IMR-90 (cell line): Measurements from ENCODE around the gene TULP4. TPM values are rescaled to one million over a fixed set of nuclear protein-coding genes. Genes with fewer than 3 reads are reported as not detected.

Experiments used
- ATAC-seq: fragments of 200-7000 bp; cut with Tn5 transposase; 2 replicates; pipeline ENCODE4 v1.9.1; 2020; ENCODE audit warnings: low read depth, mild to moderate bottlenecking, moderate library complexity
- BruUV-seq: library from RNA; stranded (reverse); fragments of 400-500 nt; replicated peaks from 2 replicates; lab custom pipeline; 2021; lab: Mats Ljungman, UMichigan
- CTCF ChIA-PET: fragments of 300-600 bp; formaldehyde crosslinking; extraction: SDS; loops from one replicate; lab custom pipeline; 2021; ENCODE audit warnings: antibody characterized with exemption; lab: Yijun Ruan, JAX
- POLR2A ChIA-PET: fragments of 300-600 bp; sonication (Branson Sonifier 250); formaldehyde crosslinking; loops from one replicate; lab custom pipeline; 2022; ENCODE audit warnings: antibody characterized with exemption; ENCODE audit not compliant: unreplicated experiment; lab: Charles Lee
- DNase-seq: peaks from one replicate; pipeline ENCODE4 v3.0.0; 2013
- H2AFZ ChIP-seq: replicated peaks from 2 replicates; pipeline ENCODE3; 2013; ENCODE audit warnings: low read length, mild to moderate bottlenecking; ENCODE audit not compliant: poor library complexity
- H2AK5ac ChIP-seq: 2 replicates; pipeline ENCODE4 v1.6.1; 2013; ENCODE audit warnings: low read depth, low read length, inconsistent platforms
- H2AK9ac ChIP-seq: replicated peaks from 2 replicates; pipeline ENCODE3; 2013; ENCODE audit warnings: mild to moderate bottlenecking, low read depth, low read length, moderate library complexity; ENCODE audit not compliant: poor library complexity
- H2BK120ac ChIP-seq: 2 replicates; pipeline ENCODE4 v1.6.1; 2013; ENCODE audit warnings: low read depth, low read length, inconsistent platforms
- H2BK15ac ChIP-seq: 3 replicates; pipeline ENCODE4 v1.6.1; 2013; ENCODE audit warnings: low read depth, low read length, inconsistent platforms
- H2BK20ac ChIP-seq: 2 replicates; pipeline ENCODE4 v1.6.1; 2013; ENCODE audit warnings: low read depth, mild to moderate bottlenecking, inconsistent platforms, low read length, moderate library complexity
- H2BK5ac ChIP-seq: 2 replicates; pipeline ENCODE4 v1.6.1; 2013; ENCODE audit warnings: mild to moderate bottlenecking, low read depth, low read length, inconsistent platforms; ENCODE audit not compliant: poor library complexity, severe bottlenecking
- H3K14ac ChIP-seq: replicated peaks from 2 replicates; pipeline ENCODE4 v1.6.1; 2013; ENCODE audit warnings: low read depth, low read length, inconsistent platforms
- H3K18ac ChIP-seq: 2 replicates; pipeline ENCODE4 v1.6.1; 2013; ENCODE audit warnings: low read depth, low read length, control low read depth
- H3K23ac ChIP-seq: 2 replicates; pipeline ENCODE4 v1.6.1; 2013; ENCODE audit warnings: low read depth, low read length, inconsistent platforms
- H3K27ac ChIP-seq: 2 replicates; pipeline ENCODE4 v1.5.1; 2013; ENCODE audit warnings: mild to moderate bottlenecking, control low read depth, low read length; ENCODE audit not compliant: insufficient read depth
- H3K27me3 ChIP-seq: 2 replicates; pipeline ENCODE4 v1.6.1; 2013; ENCODE audit warnings: low read length; ENCODE audit not compliant: control insufficient read depth, insufficient read depth
- H3K36me3 ChIP-seq: 2 replicates; pipeline ENCODE4 v1.6.1; 2013; ENCODE audit warnings: low read length, mixed read lengths; ENCODE audit not compliant: control insufficient read depth, insufficient read depth
- H3K4ac ChIP-seq: 2 replicates; pipeline ENCODE4 v1.6.1; 2013; ENCODE audit warnings: low read depth, low read length, inconsistent platforms
- H3K4me1 ChIP-seq: 2 replicates; pipeline ENCODE4 v1.6.1; 2013; ENCODE audit warnings: low read length, mixed read lengths; ENCODE audit not compliant: control insufficient read depth, insufficient read depth
- H3K4me2 ChIP-seq: 2 replicates; pipeline ENCODE4 v1.6.1; 2013; ENCODE audit warnings: low read depth, mild to moderate bottlenecking, control low read depth, low read length, moderate library complexity
- H3K4me3 ChIP-seq: 2 replicates; pipeline ENCODE4 v1.5.1; 2013; ENCODE audit warnings: low read depth, mild to moderate bottlenecking, control low read depth, low read length, moderate library complexity; ENCODE audit not compliant: insufficient read depth
- H3K56ac ChIP-seq: 2 replicates; pipeline ENCODE4 v1.6.1; 2013; ENCODE audit warnings: low read length, inconsistent platforms; ENCODE audit not compliant: insufficient read depth; ENCODE audit errors: extremely low read depth
- H3K79me1 ChIP-seq, 2 experiments: 2 replicates each; pipeline ENCODE4 v1.6.1; 2013; ENCODE audit warnings: low read length in 2 of 2, inconsistent platforms in 1 of 2, low read depth in 1 of 2
- H3K9ac ChIP-seq: 2 replicates; pipeline ENCODE4 v1.6.1; 2013; ENCODE audit warnings: low read depth, low read length, control low read depth
- H3K9me1 ChIP-seq: 2 replicates; pipeline ENCODE4 v1.6.1; 2013; ENCODE audit warnings: low read length, inconsistent platforms; ENCODE audit not compliant: insufficient read depth
- H3K9me3 ChIP-seq: 2 replicates; pipeline ENCODE4 v1.6.1; 2013; ENCODE audit warnings: low read length; ENCODE audit not compliant: control insufficient read depth, insufficient read depth
- H4K20me1 ChIP-seq: 2 replicates; pipeline ENCODE4 v1.6.1; 2013; ENCODE audit warnings: low read length, inconsistent platforms; ENCODE audit not compliant: insufficient read depth
- H4K5ac ChIP-seq: 2 replicates; pipeline ENCODE4 v1.6.1; 2013; ENCODE audit warnings: mild to moderate bottlenecking, low read depth, low read length, control low read depth
- H4K8ac ChIP-seq, 2 experiments: 2 replicates each; pipeline ENCODE4 v1.6.1; 2013; ENCODE audit warnings: low read depth in 2 of 2, low read length in 2 of 2, control low read depth in 1 of 2, inconsistent platforms in 1 of 2
- H4K91ac ChIP-seq: 2 replicates; pipeline ENCODE4 v1.6.1; 2013; ENCODE audit warnings: low read depth, low read length, inconsistent platforms; ENCODE audit not compliant: insufficient read depth
- BHLHE40 ChIP-seq: fragments of 150-350 bp; IDR thresholded peaks from 2 replicates; pipeline ENCODE4 v1.6.1; 2016; ENCODE audit warnings: mild to moderate bottlenecking, low read depth, low read length
- CEBPB ChIP-seq: IDR thresholded peaks from 2 replicates; pipeline ENCODE4 v1.6.1; 2012; ENCODE audit warnings: low read depth, low read length, improper control_type of control experiment
- CHD1 ChIP-seq: IDR thresholded peaks from 2 replicates; pipeline ENCODE4 v1.6.1; 2012; ENCODE audit warnings: low read depth, low read length, improper control_type of control experiment
- CTCF ChIP-seq: conservative IDR thresholded peaks from 2 replicates; pipeline ENCODE4 v1.5.1; 2012; ENCODE audit warnings: mild to moderate bottlenecking, low read depth, low read length, improper control_type of control experiment
- ELK1 ChIP-seq: fragments of 150-350 bp; IDR thresholded peaks from 2 replicates; pipeline ENCODE4 v1.6.1; 2016; ENCODE audit warnings: low read depth, mild to moderate bottlenecking, low read length, moderate library complexity, borderline replicate concordance
- FOS ChIP-seq: fragments of 150-350 bp; IDR thresholded peaks from 2 replicates; pipeline ENCODE4 v1.6.1; 2016; ENCODE audit warnings: low read depth, low read length
- MAFK ChIP-seq: IDR thresholded peaks from 2 replicates; pipeline ENCODE4 v1.6.1; 2012; ENCODE audit warnings: low read depth, low read length, improper control_type of control experiment
- MAZ ChIP-seq: IDR thresholded peaks from 2 replicates; pipeline ENCODE4 v1.6.1; 2012; ENCODE audit warnings: low read depth, mild to moderate bottlenecking, low read length, improper control_type of control experiment, moderate library complexity, borderline replicate concordance
- MXI1 ChIP-seq: IDR thresholded peaks from 2 replicates; pipeline ENCODE4 v1.6.1; 2012; ENCODE audit warnings: low read depth, mild to moderate bottlenecking, low read length, moderate library complexity, borderline replicate concordance
- NFE2L2 ChIP-seq: fragments of 150-350 bp; IDR thresholded peaks from 2 replicates; pipeline ENCODE4 v1.6.1; 2016; ENCODE audit warnings: low read depth, mild to moderate bottlenecking, low read length
- POLR2A ChIP-seq: IDR thresholded peaks from 2 replicates; pipeline ENCODE4 v1.6.1; 2012; ENCODE audit warnings: mild to moderate bottlenecking, low read depth, low read length
- RAD21 ChIP-seq: IDR thresholded peaks from 2 replicates; pipeline ENCODE4 v1.6.1; 2012; ENCODE audit warnings: low read length, improper control_type of control experiment
- RCOR1 ChIP-seq: IDR thresholded peaks from 2 replicates; pipeline ENCODE4 v1.6.1; 2012; ENCODE audit warnings: mild to moderate bottlenecking, low read length, improper control_type of control experiment; ENCODE audit not compliant: insufficient replicate concordance
- RFX5 ChIP-seq: IDR thresholded peaks from 2 replicates; pipeline ENCODE4 v1.8.0; 2012; ENCODE audit warnings: low read depth, mild to moderate bottlenecking, low read length, moderate library complexity
- SMC3 ChIP-seq: fragments of 150-350 bp; IDR thresholded peaks from 2 replicates; pipeline ENCODE4 v1.6.1; 2016; ENCODE audit warnings: low read depth, mild to moderate bottlenecking, antibody characterized with exemption, low read length, moderate library complexity
- USF2 ChIP-seq: fragments of 150-350 bp; IDR thresholded peaks from 2 replicates; pipeline ENCODE4 v1.6.1; 2017; ENCODE audit warnings: mild to moderate bottlenecking, antibody characterized with exemption, low read length, low read depth
- WGBS, 2 experiments: methylation state at CpG; one replicate each; pipeline versions ENCODE4 v1.1.5 to v1.1.7; 2013; ENCODE audit warnings: missing lambda C conversion rate in 2 of 2; ENCODE audit not compliant: insufficient read length in 1 of 2; ENCODE audit errors: extremely low coverage in 2 of 2; 5-methylcytosine and 5-hydroxymethylcytosine counted together
- dilution Hi-C: fragments of 300-500 bp; cut with HindIII; formaldehyde crosslinking; loops from one replicate; pipeline ENCODE4 v1.14.3; 2018; ENCODE audit warnings: low sequenced_read_pairs; ENCODE audit not compliant: unreplicated experiment
- in situ Hi-C: fragments of 300-500 bp; cut with MboI; formaldehyde crosslinking; loops from 3 replicates; pipeline ENCODE4 v1.14.3; 2019; ENCODE audit warnings: low sequenced_read_pairs, inconsistent platforms, mixed read lengths
- intact Hi-C: fragments of 100-400 bp; cut with micrococcal nuclease; formaldehyde crosslinking; loops from 2 replicates; pipeline ENCODE4 v1.10.0; 2022
- polyA plus RNA-seq, 3 experiments: library from polyadenylated mRNA; depleted of rRNA; stranded (reverse); fragments of >200 nt; gene quantifications; 2 replicates each; pipeline ENCODE4 v1.2.3, GENCODE V29; 2012; ENCODE audit warnings: low replicate concordance in 1 of 3
- total RNA-seq: library from RNA; depleted of rRNA; stranded (reverse); fragments of >200 nt; gene quantifications from 2 replicates; pipeline ENCODE4 v1.2.3, GENCODE V29; 2012

Gene TULP4
- total and polyA plus RNA-seq, 2 of the 4 experiments (the other 2 are of a cell fraction): 8.1 to 30.6 TPM

- DNase-seq (no peak), ATAC-seq (no peak)
- no peak for TF ChIP-seq POLR2A
- TF ChIP-seq USF2: no peak
- no peak for TF ChIP-seq FOS
- TF ChIP-seq CTCF: no peak
- TF ChIP-seq RCOR1: no peak
- no peak for TF ChIP-seq ELK1
- no peak for TF ChIP-seq MXI1
- no peak for TF ChIP-seq MAZ
- no peak for TF ChIP-seq RFX5
- TF ChIP-seq SMC3: no peak
- no peak for TF ChIP-seq CHD1
- no peak for TF ChIP-seq CEBPB
- TF ChIP-seq MAFK: no peak
- TF ChIP-seq RAD21: no peak
- no peak for TF ChIP-seq NFE2L2
- no peak for TF ChIP-seq BHLHE40
- H4K20me1 ChIP-seq: peaks cover 12% of the 10 kb centered on the region; the same call in 1 of the 2 replicates
- 94% methylated on average over 2 of the region's 2 CpGs; no CpG with 5 or more reads in 1 of the 2 experiments for WGBS, 2 experiments
- H4K91ac ChIP-seq: no peak overlapping the region
- intact Hi-C loops (no loop called here), dilution Hi-C loops (no loop called here), in situ Hi-C loops (no loop called here)
- no peak overlapping the region for H3K4me3 ChIP-seq
- no peak overlapping the region for H3K14ac ChIP-seq
- H3K27me3 ChIP-seq: no peaks in the 10 kb centered on the region
- H3K18ac ChIP-seq: no peak overlapping the region
- no peak overlapping the region for H3K4ac ChIP-seq
- no peak overlapping the region for H3K27ac ChIP-seq
- H4K5ac ChIP-seq: no peak overlapping the region
- POLR2A ChIA-PET: no interaction called here
- no peak overlapping the region for H3K56ac ChIP-seq
- H2BK120ac ChIP-seq: no peak overlapping the region
- H3K4me2 ChIP-seq: no peak overlapping the region
- no peaks in the 10 kb centered on the region for H3K36me3 ChIP-seq
- H3K9me1 ChIP-seq: no peaks in the 10 kb centered on the region
- H3K9ac ChIP-seq: no peak overlapping the region
- peaks cover 2% of the 10 kb centered on the region; the same call in 1 of the 2 replicates for H3K9me3 ChIP-seq
- no TSS peak for BruUV-seq
- no peak overlapping the region for H4K8ac ChIP-seq
- CTCF ChIA-PET: no interaction called here
- H2AFZ ChIP-seq: no peak overlapping the region
- no peak overlapping the region for H2BK15ac ChIP-seq
- no peaks in the 10 kb centered on the region for H3K4me1 ChIP-seq
- no peak overlapping the region for H3K23ac ChIP-seq
- no peak overlapping the region for H2BK20ac ChIP-seq
- H2AK9ac ChIP-seq: no peak overlapping the region
- no peak overlapping the region for H2BK5ac ChIP-seq
- H3K79me1 ChIP-seq: peaks cover 13 to 14% of the 10 kb centered on the region in 2 experiments
- H2AK5ac ChIP-seq: no peak overlapping the region
These were observed 35.1 kb downstream of the TULP4 start for GRCh38 chr6:158347335-158347734.
